Activated CD8-positive, alpha-beta memory T cell treated with anti-CD3 and anti-CD28 coated beads, Interleukin-2, amount 50 U/mL, for 1 hour (primary cell): ENCODE measurements around the gene SLC36A2.
"Not testable (repeated sequence)": the region's sequence is repeated elsewhere in the genome, so short reads cannot be mapped to it uniquely, and the experiment has no call there.

ENCODE experiments used
- DNase-seq: peaks from one replicate; pipeline ENCODE4 v3.0.0-alpha.2; 2020; ENCODE audit errors: extremely low read depth

The SLC36A2 gene

DNA sequence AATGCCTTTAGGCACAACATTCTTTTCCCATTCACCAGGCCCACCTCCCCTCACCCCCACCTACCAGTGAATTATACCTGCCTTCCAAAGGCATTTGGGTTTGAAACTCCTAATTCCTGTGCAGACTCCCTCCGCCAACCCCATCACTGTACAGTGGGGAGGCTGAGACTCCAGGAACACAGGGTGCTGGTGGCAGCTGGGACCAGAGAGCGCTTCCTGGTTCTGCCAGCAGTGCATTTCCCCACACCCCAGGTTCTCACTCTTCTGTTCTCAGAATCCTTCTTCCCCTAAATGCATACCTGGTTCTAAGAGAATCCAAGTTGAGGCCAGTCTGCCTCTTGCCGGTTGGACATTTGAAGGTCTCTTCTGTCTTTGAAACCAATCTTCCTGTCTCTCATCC, 21.1 kb downstream of the SLC36A2 start:
- DNase-seq = no peak

DNA sequence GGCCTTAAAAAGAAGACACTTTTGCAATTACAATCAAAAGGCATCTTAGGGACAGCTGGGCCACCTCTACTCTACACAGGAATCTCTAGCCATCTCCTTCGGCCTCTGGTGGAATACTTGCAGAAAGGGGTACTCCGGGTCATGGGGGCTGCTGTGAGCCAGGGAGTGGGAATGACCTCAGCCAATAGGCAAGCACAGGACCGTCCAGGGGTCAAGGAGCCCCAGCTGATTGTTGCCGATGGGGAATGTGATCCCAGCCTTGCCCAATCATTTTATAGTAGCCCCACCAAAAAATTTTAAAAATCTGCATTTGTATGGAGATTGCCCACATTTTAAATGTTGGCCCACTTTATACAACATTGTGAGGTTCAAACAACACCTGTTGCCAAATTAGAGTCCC, 26.9 kb downstream of the SLC36A2 start:
- no peak for DNase-seq

- no peak for DNase-seq
These were observed 28.3 kb downstream of the SLC36A2 start for GRCh38 chr5:151318850-151319732.

- DNase-seq = no peak
These were observed 29.5 kb downstream of the SLC36A2 start for GRCh38 chr5:151317871-151318270.

DNA sequence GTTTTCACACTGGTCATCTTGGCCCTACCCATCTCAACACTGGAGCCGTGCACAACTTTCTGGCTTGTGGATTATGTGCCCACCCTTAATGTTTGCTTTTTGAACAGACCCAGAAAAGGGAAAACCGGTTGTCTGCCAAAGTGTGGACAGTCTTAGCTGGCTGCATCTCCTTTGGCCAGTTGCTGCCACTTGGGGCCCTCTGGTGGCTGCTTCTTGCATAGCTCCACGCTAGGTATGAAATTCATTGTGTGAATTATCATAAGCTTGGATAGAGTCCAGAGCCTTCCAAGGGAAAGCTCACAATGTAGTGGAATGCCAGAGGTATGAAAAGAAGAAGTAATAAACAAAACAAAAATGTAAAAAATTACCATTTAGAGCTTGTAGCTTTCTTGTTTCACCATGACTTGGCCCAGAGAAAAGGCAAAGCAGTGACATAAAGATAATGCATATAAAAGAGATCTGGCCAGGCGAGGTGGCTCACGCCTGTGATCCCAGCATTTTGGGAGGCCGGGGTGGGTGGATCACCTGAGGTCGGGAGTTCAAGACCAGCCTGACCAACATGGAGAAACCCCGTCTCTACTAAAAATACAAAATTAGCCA, 31.3 kb downstream of the SLC36A2 start:
- no peak for DNase-seq

GRCh38 chr5:151313357-151313756, 34.0 kb downstream of the SLC36A2 start:
- DNase-seq = no peak

DNA sequence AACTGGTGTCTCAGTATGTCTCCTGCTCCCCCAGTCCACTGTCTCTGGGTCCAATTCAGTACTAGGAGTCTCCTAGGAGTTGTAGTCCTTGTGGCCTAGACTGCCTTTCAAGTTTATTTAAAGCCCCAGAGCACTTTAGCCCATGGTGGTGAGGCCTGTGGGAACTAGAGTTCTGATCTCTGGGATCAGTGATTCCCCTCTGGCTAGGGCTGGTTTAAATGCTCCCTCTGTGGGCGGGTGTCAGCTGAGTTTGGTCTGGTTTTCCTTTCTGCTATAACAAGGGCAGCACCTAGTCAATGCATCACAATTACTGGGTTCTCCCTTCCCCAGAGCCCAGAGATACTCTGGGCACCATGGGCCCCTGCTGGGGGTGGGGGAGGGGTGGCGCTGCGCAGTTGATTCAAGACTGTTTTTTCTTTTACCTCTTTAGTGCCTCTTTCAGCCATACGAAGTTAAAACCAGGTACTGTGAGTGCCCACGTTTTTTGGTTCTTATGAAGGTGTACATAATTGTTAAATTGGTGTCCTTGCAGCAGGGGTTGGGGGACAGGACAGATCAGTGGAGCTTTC, 34.5 kb downstream of the SLC36A2 start:
- DNase-seq = no peak

DNA sequence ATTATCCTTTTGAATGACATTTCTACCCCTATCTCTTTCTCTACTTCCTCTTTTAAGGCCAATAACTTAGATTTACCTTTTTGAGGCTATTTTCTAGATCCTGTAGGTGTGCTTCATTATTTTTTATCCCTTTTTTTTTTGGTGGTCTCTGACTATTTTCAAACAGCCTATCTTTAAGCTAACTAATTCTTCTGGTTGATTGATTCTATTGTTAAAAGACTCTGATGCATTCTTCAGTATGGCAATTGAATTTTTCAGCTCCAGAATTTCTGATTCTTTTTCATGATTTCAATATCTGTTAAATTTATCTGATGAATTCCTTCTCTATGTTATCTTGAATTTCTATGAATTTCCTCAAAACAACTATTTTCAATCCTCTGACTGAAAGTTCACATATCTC, 36.4 kb downstream of the SLC36A2 start:
- DNase-seq = no peak

- not testable (repeated sequence) for DNase-seq
These were observed 37.5 kb downstream of the SLC36A2 start for GRCh38 chr5:151309821-151310220.

- not testable (repeated sequence) for DNase-seq
These were observed 38.1 kb downstream of the SLC36A2 start for GRCh38 chr5:151309266-151309665.

- no peak for DNase-seq
These were observed 43.7 kb downstream of the SLC36A2 start, which contains the start of gene SLC36A3 for GRCh38 chr5:151303666-151304065. Gene SLC36A3, minus strand, starts transcription at chr5:151303766. Its CDS starts 412 bp downstream, at chr5:151303354.

- no peak for DNase-seq
These were observed 49.1 kb downstream of the SLC36A2 start for GRCh38 chr5:151298063-151298855.

- DNase-seq = no peak
These were observed 50.4 kb downstream of the SLC36A2 start for GRCh38 chr5:151296974-151297373.

- no peak for DNase-seq
These were observed 50.9 kb downstream of the SLC36A2 start for GRCh38 chr5:151296478-151296830.

DNA sequence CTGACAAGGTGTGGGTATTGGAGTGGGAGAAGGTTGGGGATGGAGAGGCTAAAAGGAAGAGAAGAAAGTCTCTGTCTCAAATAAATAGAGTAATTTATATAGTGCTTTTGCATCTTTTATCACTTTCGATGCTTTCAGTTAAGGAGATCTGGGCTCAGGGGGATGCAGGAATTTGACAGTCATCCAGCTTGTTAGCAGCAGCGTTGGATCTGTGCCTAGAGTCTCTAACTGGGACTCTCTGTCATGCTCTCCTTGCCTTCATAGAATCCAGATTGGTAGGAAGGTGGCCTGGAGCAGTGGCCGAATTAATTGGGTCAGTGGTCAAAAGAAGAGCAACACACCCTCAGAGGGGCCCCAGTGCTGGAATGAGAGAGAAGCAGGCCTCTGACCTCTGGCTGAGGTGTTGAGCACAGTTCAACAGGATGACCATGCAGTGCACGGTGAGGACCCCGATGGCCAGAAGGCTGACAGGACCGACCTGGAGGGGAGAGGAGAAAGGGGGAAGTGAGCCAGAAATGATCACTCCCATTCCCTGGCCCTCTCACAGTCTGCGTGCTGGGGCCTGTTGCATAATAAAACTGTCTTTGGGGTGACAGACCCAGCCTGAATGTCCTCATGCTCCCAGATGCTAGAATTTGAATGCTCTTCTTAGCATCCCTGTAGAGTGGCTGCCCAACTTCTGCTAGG, 51.4 kb downstream of the SLC36A2 start:
- DNase-seq = no peak

DNA sequence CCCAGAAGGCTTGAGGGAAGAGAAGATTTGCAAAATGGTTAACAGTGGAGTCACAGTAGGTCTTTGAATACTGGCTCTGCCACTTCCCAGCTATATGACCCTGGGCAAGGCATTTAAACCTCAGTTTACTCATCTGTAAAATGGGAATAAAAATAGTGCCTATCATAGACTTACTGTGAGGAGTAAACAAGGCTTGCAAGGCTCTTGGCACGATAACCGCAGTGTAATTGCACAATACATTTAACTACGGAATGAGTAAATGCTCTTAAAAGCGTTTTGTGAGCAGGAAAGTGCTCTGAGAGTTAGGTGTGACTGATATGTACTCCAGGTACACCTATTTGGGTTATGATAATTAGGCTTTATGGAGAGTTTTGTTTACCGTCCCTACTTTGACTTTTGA, 52.2 kb downstream of the SLC36A2 start:
- no peak for DNase-seq

GRCh38 chr5:151293624-151294023, 53.7 kb downstream of the SLC36A2 start:
- DNase-seq = no peak

GRCh38 chr5:151288180-151288579, 59.2 kb downstream of the SLC36A2 start:
- no peak for DNase-seq

DNA sequence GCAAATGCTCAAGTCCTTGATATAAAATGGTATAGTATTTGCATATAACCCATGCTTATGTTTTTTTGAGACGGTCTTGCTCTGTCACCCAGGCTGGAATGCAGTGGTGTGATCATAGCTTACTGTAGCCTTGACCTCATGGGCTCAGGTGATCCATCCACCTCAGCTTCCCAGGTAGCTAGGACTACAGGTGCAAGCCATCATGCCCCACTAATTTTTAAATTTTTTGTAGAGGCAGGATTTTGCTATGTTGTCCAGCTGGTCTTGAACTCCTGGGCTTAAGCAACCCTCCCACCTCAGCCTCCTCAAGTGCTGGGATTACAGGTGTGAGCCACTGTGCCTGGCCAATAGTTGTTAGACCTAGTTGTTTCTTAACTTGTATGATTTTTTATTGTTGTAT, 61.1 kb downstream of the SLC36A2 start:
- no peak for DNase-seq

DNA sequence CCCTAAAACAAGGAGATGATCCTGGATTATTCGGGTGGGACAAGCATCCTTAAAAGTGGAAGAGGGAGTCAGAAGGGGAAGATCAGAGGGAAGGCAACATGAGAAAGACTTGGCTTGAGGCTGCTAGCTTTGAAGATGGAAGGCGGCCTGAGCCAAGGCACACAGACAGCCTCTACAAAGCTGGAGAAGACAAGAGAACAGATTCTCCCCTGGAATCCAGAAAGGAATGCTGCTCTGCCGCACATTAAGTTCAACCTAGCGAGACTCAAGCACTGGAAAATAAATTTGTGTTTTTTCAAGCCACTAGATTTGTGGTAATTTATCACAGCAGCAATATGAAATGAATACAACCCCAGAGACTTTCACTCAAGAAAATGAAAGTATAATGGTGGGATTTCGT, 61.7 kb downstream of the SLC36A2 start:
- no peak for DNase-seq

DNA sequence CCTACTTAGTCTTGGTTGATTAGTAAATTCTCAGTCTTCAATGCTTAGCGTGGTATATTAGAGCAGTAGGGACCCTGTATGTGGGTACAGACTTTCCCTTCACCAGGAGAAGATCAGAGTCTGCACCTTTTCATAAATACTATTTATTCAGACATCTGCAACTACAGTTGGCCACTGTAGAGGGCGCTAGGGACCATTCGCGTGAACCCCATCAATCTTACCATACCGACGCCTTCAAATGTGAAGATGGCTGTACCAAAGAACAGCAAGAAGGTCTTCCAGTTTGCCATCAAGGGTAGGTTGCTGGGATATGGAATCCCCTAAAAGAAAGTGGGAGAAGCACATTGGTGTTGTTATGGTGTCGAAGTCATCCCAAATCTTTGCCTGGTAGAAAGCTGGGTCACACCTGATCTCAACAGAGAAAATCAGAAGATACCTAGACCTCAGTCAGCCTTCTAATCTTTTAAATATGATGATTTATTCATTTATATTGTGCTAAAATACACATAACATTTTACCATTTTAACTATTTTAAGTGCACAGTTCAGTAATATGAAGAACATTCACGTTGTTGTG, 62.9 kb downstream of the SLC36A2 start:
- DNase-seq = no peak
